Measurements from ENCODE around the gene BLOC1S6. TPM values are rescaled to one million over a fixed set of nuclear protein-coding genes. Genes with fewer than 3 reads are reported as not detected.

Gene BLOC1S6
- total RNA-seq, 1 experiment from 2014 or later = 28.7 TPM

GRCh38 chr15:45603881-45604280 lies 16.7 kb downstream of the BLOC1S6 start:
- H3K27me3 Mint-ChIP-seq (ENCODE audit: low read depth) = no peaks in the 10 kb centered on the region
- no peak overlapping the region for H3K27ac Mint-ChIP-seq
- H3K36me3 Mint-ChIP-seq = peaks cover 9% of the 10 kb centered on the region
- TF ChIP-seq ZNF416 (CRISPR knock-in tag; IDR thresholded peaks at IDR 0.05) = no peak
- TF ChIP-seq ZNF671 (CRISPR knock-in tag; IDR thresholded peaks at IDR 0.05) = no peak
- TF ChIP-seq GABPB1 (CRISPR knock-in tag; IDR thresholded peaks at IDR 0.05) = no peak
- TF ChIP-seq ERG (CRISPR knock-in tag; IDR thresholded peaks at IDR 0.05) = no peak
- no peaks in the 10 kb centered on the region for H3K9me3 Mint-ChIP-seq
- POLR2A ChIA-PET = no interaction called here
- DNase-seq (ENCODE audit: low spot score) = no peak
- CTCF ChIA-PET = no interaction called here
- no peaks in the 10 kb centered on the region for H3K4me1 Mint-ChIP-seq
- H3K4me3 Mint-ChIP-seq = no peak overlapping the region
- ATAC-seq = no peak

- DNase-seq (ENCODE audit: low spot score) (no peak), ATAC-seq (no peak)
- TF ChIP-seq ZSCAN18 (CRISPR knock-in tag; IDR thresholded peaks at IDR 0.05) (no peak), ZNF281 (CRISPR knock-in tag; IDR thresholded peaks at IDR 0.05) (no peak), OVOL2 (CRISPR knock-in tag; IDR thresholded peaks at IDR 0.05; ENCODE audit: borderline replicate concordance) (no peak), MAX (CRISPR knock-in tag; IDR thresholded peaks at IDR 0.05) (no peak), GRHL2 (CRISPR knock-in tag; IDR thresholded peaks at IDR 0.05; ENCODE audit: insufficient replicate concordance, severe bottlenecking) (no peak), GABPB1 (CRISPR knock-in tag; IDR thresholded peaks at IDR 0.05) (no peak), MYBL2 (CRISPR knock-in tag; IDR thresholded peaks at IDR 0.05) (no peak), ZNF671 (CRISPR knock-in tag; IDR thresholded peaks at IDR 0.05) (no peak), NR2C2 (CRISPR knock-in tag; IDR thresholded peaks at IDR 0.05) (no peak)
- TF ChIP-seq, protein P1, sequence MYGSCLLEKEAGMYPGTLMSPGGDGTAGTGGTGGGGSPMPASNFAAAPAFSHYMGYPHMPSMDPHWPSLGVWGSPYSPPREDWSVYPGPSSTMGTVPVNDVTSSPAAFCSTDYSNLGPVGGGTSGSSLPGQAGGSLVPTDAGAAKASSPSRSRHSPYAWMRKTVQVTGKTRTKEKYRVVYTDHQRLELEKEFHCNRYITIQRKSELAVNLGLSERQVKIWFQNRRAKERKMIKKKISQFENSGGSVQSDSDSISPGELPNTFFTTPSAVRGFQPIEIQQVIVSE (CRISPR knock-in tag; IDR thresholded peaks at IDR 0.05; ENCODE audit: borderline replicate concordance) = no peak
- no peaks in the 10 kb centered on the region for H3K9me3 Mint-ChIP-seq
- H3K36me3 Mint-ChIP-seq = peaks cover 9% of the 10 kb centered on the region
- no peak overlapping the region for H3K27ac Mint-ChIP-seq
- H3K4me3 Mint-ChIP-seq = no peak overlapping the region
- ChIA-PET POLR2A (no interaction called here), CTCF (no interaction called here)
- no peaks in the 10 kb centered on the region for H3K4me1 Mint-ChIP-seq
- H3K27me3 Mint-ChIP-seq (ENCODE audit: low read depth) = no peaks in the 10 kb centered on the region
These were observed 17.1 kb downstream of the BLOC1S6 start for GRCh38 chr15:45604326-45604725.

- ATAC-seq = no peak
- Mint-ChIP-seq H3K27ac (no peak overlapping the region), H3K9me3 (no peaks in the 10 kb centered on the region), H3K4me1 (no peaks in the 10 kb centered on the region), H3K4me3 (no peak overlapping the region), H3K27me3 (ENCODE audit: low read depth) (no peaks in the 10 kb centered on the region), H3K36me3 (peaks cover 9% of the 10 kb centered on the region)
- DNase-seq (ENCODE audit: low spot score) = no peak
- no peak for TF ChIP-seq NFATC4 (CRISPR knock-in tag; IDR thresholded peaks at IDR 0.05)
- ChIA-PET CTCF (no interaction called here), POLR2A (no interaction called here)
These were observed 19.2 kb downstream of the BLOC1S6 start for GRCh38 chr15:45606413-45606812.

GRCh38 chr15:45606841-45607240 lies 19.7 kb downstream of the BLOC1S6 start:
- no peaks in the 10 kb centered on the region for H3K4me1 Mint-ChIP-seq
- peaks cover 9% of the 10 kb centered on the region for H3K36me3 Mint-ChIP-seq
- TF ChIP-seq NFYB (CRISPR knock-in tag; conservative IDR thresholded peaks at IDR 0.05; ENCODE audit: low read depth) = no peak
- no peak for TF ChIP-seq SOX15 (CRISPR knock-in tag; IDR thresholded peaks at IDR 0.05)
- TF ChIP-seq, protein P2, sequence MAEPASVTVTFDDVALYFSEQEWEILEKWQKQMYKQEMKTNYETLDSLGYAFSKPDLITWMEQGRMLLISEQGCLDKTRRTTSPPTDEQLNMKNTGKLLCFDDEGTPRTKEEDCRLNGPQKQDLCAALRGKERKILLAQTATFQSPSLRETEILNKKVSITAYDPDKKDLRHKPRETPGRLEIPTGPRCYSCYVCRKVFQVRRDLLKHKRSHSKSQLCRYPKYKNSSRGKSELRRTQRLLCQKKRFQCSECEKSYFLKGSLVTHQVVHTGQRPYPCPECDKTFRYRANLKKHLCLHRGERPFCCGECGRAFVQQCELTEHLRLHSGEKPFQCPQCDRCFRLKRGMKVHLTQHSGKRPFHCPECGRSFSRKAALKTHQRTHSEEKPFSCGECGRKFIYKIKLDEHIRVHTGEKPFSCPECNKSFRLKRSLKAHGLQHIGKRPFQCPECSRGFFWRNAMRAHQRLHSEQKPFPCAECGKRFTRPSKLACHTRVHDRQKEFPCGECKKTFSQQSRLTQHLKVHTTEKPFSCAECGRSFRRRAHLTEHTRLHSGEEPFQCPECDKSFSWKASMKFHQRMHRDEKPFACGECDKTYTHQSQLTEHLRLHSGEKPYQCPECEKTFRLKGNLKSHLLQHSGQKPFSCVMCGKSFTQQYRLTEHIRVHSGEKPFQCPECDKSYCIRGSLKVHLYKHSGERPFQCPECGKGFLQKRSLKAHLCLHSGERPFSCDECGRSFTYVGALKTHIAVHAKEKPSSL (CRISPR knock-in tag; conservative IDR thresholded peaks at IDR 0.05) = no peak
- no peak overlapping the region for H3K4me3 Mint-ChIP-seq
- POLR2A ChIA-PET = no interaction called here
- no peaks in the 10 kb centered on the region for H3K27me3 Mint-ChIP-seq (ENCODE audit: low read depth)
- ATAC-seq (no peak), DNase-seq (ENCODE audit: low spot score) (no peak)
- no peak overlapping the region for H3K27ac Mint-ChIP-seq
- CTCF ChIA-PET = interaction anchor here (1.0 kb wide), 1 partner anchor 149 kb away, joined by 3 read pairs; no protein-coding TSS in a partner anchor
- H3K9me3 Mint-ChIP-seq = no peaks in the 10 kb centered on the region

Data from WTC11 (cell line).